ENCODE data around the gene TMEM143.
"Not testable (repeated sequence)": the region's sequence is repeated elsewhere in the genome, so short reads cannot be mapped to it uniquely, and the experiment has no call there.

Gene TMEM143

DNA sequence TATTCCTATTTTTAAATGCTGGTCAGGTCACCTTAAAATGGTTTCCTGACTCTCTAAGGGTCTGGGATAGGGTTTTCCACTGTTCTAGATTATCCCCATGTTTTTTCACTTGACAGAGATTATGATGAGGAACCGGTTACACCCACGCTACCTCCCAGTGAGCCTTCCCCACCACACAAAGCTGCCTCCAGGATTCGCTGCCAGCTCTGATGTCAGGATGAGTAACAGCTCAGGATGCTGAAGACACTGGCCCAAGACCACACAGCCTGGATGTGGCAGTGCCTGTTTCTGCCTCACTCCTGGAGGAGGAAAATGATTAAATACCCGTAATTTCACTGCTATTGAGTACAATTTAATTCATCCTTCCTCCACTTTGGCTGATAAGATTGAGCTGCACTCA is 70.9 kb downstream of the TMEM143 start:
- DNase-seq (ENCODE audit: low spot score): no peak

DNA sequence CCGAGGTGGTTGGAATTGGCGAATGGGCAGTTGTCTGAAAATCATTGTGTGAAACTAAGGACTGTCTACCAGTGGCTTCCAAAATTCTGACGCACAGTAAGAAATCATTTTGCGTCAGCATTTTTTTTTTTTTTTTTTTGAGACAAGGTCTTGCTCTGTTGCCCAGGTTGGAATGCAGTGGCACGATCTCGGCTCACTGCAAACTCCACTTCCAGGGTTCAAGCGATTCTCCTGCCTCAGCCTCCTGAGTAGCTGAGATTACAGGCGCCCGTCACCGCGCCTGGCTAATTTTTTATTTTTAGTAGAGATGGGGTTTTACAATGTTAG is 72.3 kb downstream of the TMEM143 start:
- not testable (repeated sequence) for DNase-seq (ENCODE audit: low spot score)

GRCh38 chr19:48290771-48291488 is 72.8 kb downstream of the TMEM143 start:
- peak; percentile 89 for DNase-seq (ENCODE audit: low spot score)

- DNase-seq (ENCODE audit: low spot score): no peak
Measured at GRCh38 chr19:48290401-48290770, 73.4 kb downstream of the TMEM143 start.

DNA sequence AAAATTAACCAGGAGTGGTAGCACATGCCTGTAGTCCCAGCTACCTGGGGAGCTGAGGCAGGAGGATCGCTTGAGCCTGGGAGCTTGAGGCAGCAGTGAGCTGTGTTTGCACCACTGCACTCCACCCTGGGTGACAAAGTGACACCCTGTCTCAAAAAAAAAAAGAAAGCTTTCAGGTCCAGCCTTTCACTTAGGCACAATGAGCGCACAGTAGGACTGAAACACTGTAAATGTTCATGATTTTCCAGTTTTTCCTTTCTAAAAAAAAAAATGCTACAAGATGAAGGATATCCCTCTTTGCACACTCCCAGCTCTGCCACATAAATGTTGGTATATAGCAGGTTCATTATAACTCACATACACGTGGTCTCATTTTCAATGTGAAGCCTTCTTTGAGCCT is 76.0 kb downstream of the TMEM143 start:
- no peak for DNase-seq (ENCODE audit: low spot score)

DNA sequence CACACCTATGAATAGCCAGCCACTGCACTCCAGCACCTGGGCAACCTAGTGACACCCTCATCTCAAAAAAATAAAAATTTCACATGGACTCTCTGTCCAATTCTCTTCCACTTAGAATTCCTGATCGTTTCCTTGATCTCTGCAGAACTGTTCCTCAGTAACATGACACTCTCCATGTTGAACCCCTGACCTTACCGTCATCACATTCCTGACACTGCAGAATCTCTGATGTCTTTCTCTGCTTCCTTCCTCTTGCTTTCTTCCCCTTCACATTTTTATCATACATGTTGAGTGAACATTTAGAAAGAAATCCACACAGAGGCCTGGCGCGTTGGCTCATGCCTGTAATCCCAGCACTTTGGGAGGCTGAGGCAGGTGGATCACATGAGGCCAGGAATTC is 78.8 kb downstream of the TMEM143 start:
- no peak for DNase-seq (ENCODE audit: low spot score)

GRCh38 chr19:48283908-48284307 is 79.8 kb downstream of the TMEM143 start:
- DNase-seq (ENCODE audit: low spot score): no peak

All from D341Med (cell line).